ENCODE data around the gene MYO18B. TPM values are rescaled to one million over a fixed set of nuclear protein-coding genes. Genes with fewer than 3 reads are reported as not detected.

Gene MYO18B
- total RNA-seq, 1 experiment from 2014 or later = 0.05 TPM

GRCh38 chr22:26072621-26073020, 330.6 kb downstream of the MYO18B start:
- no TSS peak for BruUV-seq (replicated peaks)
- Histone ChIP-seq H3K4me1 (ENCODE audit: control insufficient read depth in 1 of 2, insufficient read depth in 2 of 2, low read length in 2 of 2) (no peaks in the 10 kb centered on the region), H2AFZ (ENCODE audit: low read depth, low read length, poor library complexity, severe bottlenecking) (no peak overlapping the region), H3K36me3 (ENCODE audit: control insufficient read depth in 1 of 2, insufficient read depth in 2 of 2, low read length in 2 of 2) (no peaks in the 10 kb centered on the region), H3K9ac (ENCODE audit: low read length) (no peak overlapping the region), H3K9me2 (ENCODE audit: insufficient read depth) (no peaks in the 10 kb centered on the region), H3K9me3 (ENCODE audit: control insufficient read depth in 1 of 2, insufficient read depth in 1 of 2, low read depth in 1 of 2, low read length in 2 of 2) (no peaks in the 10 kb centered on the region), H3K27ac (ENCODE audit: low read depth, low read length) (no peak overlapping the region), H3K4me2 (ENCODE audit: low read length) (no peak overlapping the region), H3K4me3 (replicated peaks in 1 of 2; ENCODE audit: low read depth in 1 of 2, low read length in 2 of 2) (no peak overlapping the region), H3K79me2 (ENCODE audit: insufficient read depth, low read length) (no peaks in the 10 kb centered on the region), H3K27me3 (ENCODE audit: insufficient read depth, low read length) (peaks cover 25% of the 10 kb centered on the region), H4K20me1 (ENCODE audit: insufficient read depth) (no peaks in the 10 kb centered on the region)
- DNase-seq (ENCODE audit: low read depth, low spot score) (no peak), ATAC-seq (no peak)
- ChIA-PET RAD21 (ENCODE audit: low non-redundant PET in 1 of 2, low total read pairs in 2 of 2, uncharacterized antibody in 2 of 2, unreplicated experiment in 2 of 2) (no interaction called here), CTCF (no interaction called here), POLR2A (no interaction called here)
- TF ChIP-seq ZBTB33 (IDR thresholded peaks at IDR 0.05; ENCODE audit: extremely low read depth, insufficient replicate concordance, low read length) = no peak
- TF ChIP-seq ZFX (IDR thresholded peaks at IDR 0.05) = no peak
- no peak for TF ChIP-seq ZNF274 (IDR thresholded peaks at IDR 0.05; ENCODE audit: low read depth, low read length)
- no peak for TF ChIP-seq CEBPB (IDR thresholded peaks at IDR 0.05; ENCODE audit: low read depth)
- intact Hi-C loops (cut with micrococcal nuclease) = no loop called here

GRCh38 chr22:26075251-26075650, 333.3 kb downstream of the MYO18B start:
- POLR2A ChIA-PET = no interaction called here
- Histone ChIP-seq H3K27me3 (ENCODE audit: insufficient read depth, low read length) (peaks cover 12% of the 10 kb centered on the region; the same call in 1 of the 2 replicates), H3K9ac (ENCODE audit: low read length) (no peak overlapping the region), H3K79me2 (ENCODE audit: insufficient read depth, low read length) (no peaks in the 10 kb centered on the region), H3K4me2 (ENCODE audit: low read length) (no peak overlapping the region), H4K20me1 (ENCODE audit: insufficient read depth) (no peaks in the 10 kb centered on the region), H3K9me3 (ENCODE audit: control insufficient read depth in 1 of 2, insufficient read depth in 1 of 2, low read depth in 1 of 2, low read length in 2 of 2) (no peaks in the 10 kb centered on the region), H3K9me2 (ENCODE audit: insufficient read depth) (no peaks in the 10 kb centered on the region), H3K36me3 (ENCODE audit: control insufficient read depth in 1 of 2, insufficient read depth in 2 of 2, low read length in 2 of 2) (no peaks in the 10 kb centered on the region), H3K27ac (ENCODE audit: low read depth, low read length) (no peak overlapping the region), H3K4me1 (ENCODE audit: control insufficient read depth in 1 of 2, insufficient read depth in 2 of 2, low read length in 2 of 2) (no peaks in the 10 kb centered on the region), H3K4me3 (replicated peaks in 1 of 2; ENCODE audit: low read depth in 1 of 2, low read length in 2 of 2) (no peak overlapping the region), H2AFZ (ENCODE audit: low read depth, low read length, poor library complexity, severe bottlenecking) (no peak overlapping the region)
- intact Hi-C loops (cut with micrococcal nuclease) = no loop called here
- TF ChIP-seq CEBPB (IDR thresholded peaks at IDR 0.05; ENCODE audit: low read depth) = no peak
- TF ChIP-seq SRF (IDR thresholded peaks at IDR 0.05; ENCODE audit: low read depth) = no peak
- TF ChIP-seq ZBTB33 (IDR thresholded peaks at IDR 0.05; ENCODE audit: extremely low read depth, insufficient replicate concordance, low read length) = no peak
- no peak for TF ChIP-seq ZNF274 (IDR thresholded peaks at IDR 0.05; ENCODE audit: low read depth, low read length)
- no peak for TF ChIP-seq EGR1 (IDR thresholded peaks at IDR 0.05; ENCODE audit: low read depth)
- no peak for TF ChIP-seq JUND (IDR thresholded peaks at IDR 0.05)
- TF ChIP-seq FOSL1 (IDR thresholded peaks at IDR 0.05; ENCODE audit: low read depth) = no peak
- no peak for TF ChIP-seq ELF1 (IDR thresholded peaks at IDR 0.05; ENCODE audit: borderline replicate concordance, low read depth)
- no peak for TF ChIP-seq YY1 (IDR thresholded peaks at IDR 0.05; ENCODE audit: extremely low read depth, insufficient replicate concordance, low read depth, low read length)
- no peak for TF ChIP-seq POLR2A (IDR thresholded peaks at IDR 0.05; ENCODE audit: borderline replicate concordance, extremely low read depth, insufficient read depth, insufficient read length)
- DNase-seq (ENCODE audit: low read depth, low spot score) (no peak), ATAC-seq (no peak)
- RAD21 ChIA-PET (ENCODE audit: low non-redundant PET in 1 of 2, low total read pairs in 2 of 2, uncharacterized antibody in 2 of 2, unreplicated experiment in 2 of 2) = no interaction called here
- CTCF ChIA-PET = no interaction called here
- BruUV-seq (replicated peaks) = no TSS peak
